SK-N-SH (cell line): ENCODE data around the gene UBAC2. TPM values are rescaled to one million over a fixed set of nuclear protein-coding genes. Genes with fewer than 3 reads are reported as not detected.

Experiments
- CTCF ChIA-PET: fragments of 300-600, 350-600 bp; formaldehyde crosslinking; extraction: SDS; loops from one replicate; lab custom pipeline; 2021; lab: Yijun Ruan, JAX
- POLR2A ChIA-PET: fragments of 350-600 bp; sonication (Branson Sonifier 250); formaldehyde crosslinking; extraction: SDS; loops from one replicate; lab custom pipeline; 2020; ENCODE audit warnings: antibody characterized with exemption, inconsistent platforms; lab: Yijun Ruan, JAX
- DNase-seq: peaks from one replicate; pipeline ENCODE4 v3.0.0; 2012
- H2AFZ ChIP-seq: fragments of 200-600 bp; sonication (generic); 2 replicates; pipeline ENCODE4 v1.8.1; 2016; ENCODE audit warnings: antibody characterized with exemption, mild to moderate bottlenecking, low read depth
- H3F3A ChIP-seq: fragments of 200-600 bp; sonication (generic); replicated peaks from 2 replicates; pipeline ENCODE3; 2016; ENCODE audit warnings: antibody characterized with exemption, mild to moderate bottlenecking; ENCODE audit not compliant: insufficient read depth
- H3K27ac ChIP-seq, 2 experiments: fragments of 200-500 bp in 1 of 2; fragments of 200-600 bp in 1 of 2; sonication (Bioruptor generic) in 1 of 2; sonication (generic), shearing (Covaris generic) in 1 of 2; 2 replicates each; pipeline versions ENCODE4 v1.5.1 to v1.6.1; 2014 to 2016; ENCODE audit warnings: low read depth in 2 of 2, inconsistent platforms in 1 of 2, low read length in 1 of 2, mild to moderate bottlenecking in 1 of 2, mixed read lengths in 1 of 2
- H3K27me3 ChIP-seq: fragments of 200-600 bp; sonication (generic), shearing (Covaris generic); 2 replicates; pipeline ENCODE4 v1.6.1; 2016; ENCODE audit warnings: mixed run types; ENCODE audit not compliant: insufficient read depth
- H3K36me3 ChIP-seq, 2 experiments: fragments of 200-500 bp in 1 of 2; fragments of 200-600 bp in 1 of 2; sonication (Bioruptor generic) in 1 of 2; sonication (generic) in 1 of 2; replicated peaks in 1 of 2; 2 replicates each; pipeline versions ENCODE3 to v1.5.1; 2014 to 2016; ENCODE audit warnings: low read length in 1 of 2, mild to moderate bottlenecking in 1 of 2; ENCODE audit not compliant: insufficient read depth in 2 of 2, control insufficient read depth in 1 of 2
- H3K4me1 ChIP-seq, 2 experiments: fragments of 200-500 bp in 1 of 2; fragments of 200-600 bp in 1 of 2; sonication (Bioruptor generic) in 1 of 2; sonication (generic), shearing (Covaris generic) in 1 of 2; 2 replicates each; pipeline versions ENCODE4 v1.5.1 to v1.6.1; 2014 to 2016; ENCODE audit warnings: low read depth in 1 of 2, low read length in 1 of 2, mixed run types in 1 of 2; ENCODE audit not compliant: insufficient read depth in 2 of 2, control insufficient read depth in 1 of 2
- H3K4me2 ChIP-seq: fragments of 200-600 bp; sonication (generic), shearing (Covaris generic); 2 replicates; pipeline ENCODE4 v1.6.1; 2017; ENCODE audit warnings: mixed run types
- H3K4me3 ChIP-seq, 2 experiments: fragments of 200-500 bp in 1 of 2; fragments of 200-600 bp in 1 of 2; sonication (Bioruptor generic) in 1 of 2; sonication (generic), shearing (Covaris generic) in 1 of 2; 2 replicates each; pipeline versions ENCODE4 v1.5.1 to v1.8.1; 2014 to 2016; ENCODE audit warnings: low read depth in 2 of 2, inconsistent platforms in 1 of 2, low read length in 1 of 2, mild to moderate bottlenecking in 1 of 2, mixed read lengths in 1 of 2, moderate library complexity in 1 of 2
- H3K79me2 ChIP-seq: fragments of 200-600 bp; sonication (generic); 2 replicates; pipeline ENCODE4 v1.8.1; 2017; ENCODE audit warnings: mild to moderate bottlenecking; ENCODE audit not compliant: insufficient read depth
- H3K9ac ChIP-seq: fragments of 200-600 bp; sonication (generic); 2 replicates; pipeline ENCODE4 v1.6.1; 2017; ENCODE audit warnings: mixed run types
- H3K9me2 ChIP-seq: fragments of 200-600 bp; sonication (generic); 2 replicates; pipeline ENCODE4 v1.6.1; 2017; ENCODE audit warnings: mixed run types
- H3K9me3 ChIP-seq: fragments of 200-600 bp; sonication (generic); 2 replicates; pipeline ENCODE4 v1.6.1; 2017; ENCODE audit warnings: mixed run types, mild to moderate bottlenecking, moderate library complexity
- H4K20me1 ChIP-seq: fragments of 200-600 bp; sonication (generic); 2 replicates; pipeline ENCODE4 v1.6.1; 2017; ENCODE audit warnings: mild to moderate bottlenecking, mixed run types; ENCODE audit not compliant: insufficient read depth
- CHD2 ChIP-seq: fragments of 150-350 bp; IDR thresholded peaks from 2 replicates; pipeline ENCODE4 v1.6.1; 2018; ENCODE audit warnings: low read length; ENCODE audit not compliant: partially characterized antibody
- ELF1 ChIP-seq: IDR thresholded peaks from 2 replicates; pipeline ENCODE4 v1.4.0; 2012
- FOXM1 ChIP-seq: IDR thresholded peaks from 2 replicates; pipeline ENCODE4 v1.4.0; 2012; ENCODE audit warnings: low read depth, mild to moderate bottlenecking
- GATA2 ChIP-seq: sonication (generic); formaldehyde crosslinking; IDR thresholded peaks from 2 replicates; pipeline ENCODE4 v1.5.0; 2020; ENCODE audit warnings: mild to moderate bottlenecking, missing genetic modification reagents
- NRF1 ChIP-seq: IDR thresholded peaks from 2 replicates; pipeline ENCODE4 v1.6.1; 2012; ENCODE audit warnings: low read depth, mild to moderate bottlenecking, low read length
- POLR2AphosphoS5 ChIP-seq: IDR thresholded peaks from 2 replicates; pipeline ENCODE4 v1.6.1; 2012; ENCODE audit warnings: low read depth, low read length
- RAD21 ChIP-seq: IDR thresholded peaks from 2 replicates; pipeline ENCODE4 v1.6.1; 2012; ENCODE audit warnings: mild to moderate bottlenecking, low read length
- RCOR1 ChIP-seq: fragments of 150-350 bp; IDR thresholded peaks from 2 replicates; pipeline ENCODE4 v1.6.1; 2017; ENCODE audit warnings: antibody characterized with exemption, low read length
- RFX5 ChIP-seq: IDR thresholded peaks from 2 replicates; pipeline ENCODE4 v1.6.1; 2012; ENCODE audit warnings: mild to moderate bottlenecking, improper control_type of control experiment, low read length
- RXRA ChIP-seq: IDR thresholded peaks from 2 replicates; pipeline ENCODE4 v1.4.0; 2012; ENCODE audit warnings: low read depth, mild to moderate bottlenecking, borderline replicate concordance
- SIN3A ChIP-seq: IDR thresholded peaks from 2 replicates; pipeline ENCODE4 v1.6.1; 2012; ENCODE audit warnings: low read depth, mild to moderate bottlenecking, low read length, moderate library complexity, borderline replicate concordance
- TAF1 ChIP-seq: IDR thresholded peaks from 2 replicates; pipeline ENCODE4 v1.6.1; 2012; ENCODE audit warnings: low read depth, mild to moderate bottlenecking, low read length, moderate library complexity, borderline replicate concordance
- TCF12 ChIP-seq: IDR thresholded peaks from 2 replicates; pipeline ENCODE4 v1.4.0; 2012
- WGBS: methylation state at CpG from one replicate; pipeline ENCODE4 v1.1.6; 2017; ENCODE audit warnings: low lambda C conversion rate; 5-methylcytosine and 5-hydroxymethylcytosine counted together
- polyA plus RNA-seq, 3 experiments: library from polyadenylated mRNA; depleted of rRNA; stranded (reverse); fragments of >200 nt; gene quantifications; 2 replicates each; pipeline ENCODE4 v1.2.3, GENCODE V29; 2012
- TF ChIP-seq, protein P1 (sequence below): fragments of 150-350 bp; IDR thresholded peaks from 2 replicates; pipeline ENCODE4 v1.6.1; 2017; ENCODE audit warnings: antibody characterized with exemption, low read length, low read depth, borderline replicate concordance
- TF ChIP-seq, protein P2 (sequence below): IDR thresholded peaks from 2 replicates; pipeline ENCODE4 v1.4.0; 2012; ENCODE audit warnings: low read depth, borderline replicate concordance
- TF ChIP-seq, protein P3 (sequence below): fragments of 200-600 bp; sonication (generic); IDR thresholded peaks from 2 replicates; pipeline ENCODE4 v1.6.1; 2017; ENCODE audit warnings: antibody characterized with exemption, mild to moderate bottlenecking, moderate library complexity

The UBAC2 gene
- polyA plus RNA-seq, 1 of the 3 experiments (the other 2 are of a cell fraction) = 79.0 TPM

DNA sequence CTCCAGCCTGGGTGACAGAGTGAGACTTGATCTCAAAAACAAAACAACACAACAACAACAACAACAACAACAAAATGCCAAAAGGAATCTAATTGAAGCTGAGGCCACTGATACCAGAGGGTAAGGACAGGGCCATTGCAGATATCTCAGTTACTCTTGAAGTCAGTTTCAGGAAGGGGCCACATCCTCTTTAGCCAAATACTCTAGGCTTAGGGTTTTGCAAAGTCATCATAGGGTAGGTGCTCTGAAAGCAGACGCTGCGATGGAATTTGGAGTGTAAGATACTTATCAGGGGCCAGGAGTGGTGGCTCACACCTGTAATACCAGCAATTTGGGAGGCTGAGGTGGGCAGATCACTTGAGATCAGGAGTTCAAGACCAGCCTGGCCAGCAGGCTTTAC, 46.6 kb upstream of the UBAC2 start:
- Histone ChIP-seq H3F3A (no peaks in the 10 kb centered on the region), H2AFZ (no peak overlapping the region), H3K9ac (no peak overlapping the region)
- 100% methylated on average over 2 of the region's 2 CpGs for WGBS
- TF ChIP-seq TAF1 (no peak), RXRA (no peak), POLR2AphosphoS5 (no peak), FOXM1 (no peak), CHD2 (no peak), RFX5 (no peak), ELF1 (no peak), TCF12 (no peak), SIN3A (no peak), RAD21 (no peak), RCOR1 (no peak), GATA2 (CRISPR knock-in tag) (no peak), NRF1 (no peak)
- TF ChIP-seq, protein P1, sequence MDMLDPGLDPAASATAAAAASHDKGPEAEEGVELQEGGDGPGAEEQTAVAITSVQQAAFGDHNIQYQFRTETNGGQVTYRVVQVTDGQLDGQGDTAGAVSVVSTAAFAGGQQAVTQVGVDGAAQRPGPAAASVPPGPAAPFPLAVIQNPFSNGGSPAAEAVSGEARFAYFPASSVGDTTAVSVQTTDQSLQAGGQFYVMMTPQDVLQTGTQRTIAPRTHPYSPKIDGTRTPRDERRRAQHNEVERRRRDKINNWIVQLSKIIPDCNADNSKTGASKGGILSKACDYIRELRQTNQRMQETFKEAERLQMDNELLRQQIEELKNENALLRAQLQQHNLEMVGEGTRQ = no peak
- TF ChIP-seq, protein P2, sequence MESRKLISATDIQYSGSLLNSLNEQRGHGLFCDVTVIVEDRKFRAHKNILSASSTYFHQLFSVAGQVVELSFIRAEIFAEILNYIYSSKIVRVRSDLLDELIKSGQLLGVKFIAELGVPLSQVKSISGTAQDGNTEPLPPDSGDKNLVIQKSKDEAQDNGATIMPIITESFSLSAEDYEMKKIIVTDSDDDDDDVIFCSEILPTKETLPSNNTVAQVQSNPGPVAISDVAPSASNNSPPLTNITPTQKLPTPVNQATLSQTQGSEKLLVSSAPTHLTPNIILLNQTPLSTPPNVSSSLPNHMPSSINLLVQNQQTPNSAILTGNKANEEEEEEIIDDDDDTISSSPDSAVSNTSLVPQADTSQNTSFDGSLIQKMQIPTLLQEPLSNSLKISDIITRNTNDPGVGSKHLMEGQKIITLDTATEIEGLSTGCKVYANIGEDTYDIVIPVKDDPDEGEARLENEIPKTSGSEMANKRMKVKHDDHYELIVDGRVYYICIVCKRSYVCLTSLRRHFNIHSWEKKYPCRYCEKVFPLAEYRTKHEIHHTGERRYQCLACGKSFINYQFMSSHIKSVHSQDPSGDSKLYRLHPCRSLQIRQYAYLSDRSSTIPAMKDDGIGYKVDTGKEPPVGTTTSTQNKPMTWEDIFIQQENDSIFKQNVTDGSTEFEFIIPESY = no peak
- TF ChIP-seq, protein P3, sequence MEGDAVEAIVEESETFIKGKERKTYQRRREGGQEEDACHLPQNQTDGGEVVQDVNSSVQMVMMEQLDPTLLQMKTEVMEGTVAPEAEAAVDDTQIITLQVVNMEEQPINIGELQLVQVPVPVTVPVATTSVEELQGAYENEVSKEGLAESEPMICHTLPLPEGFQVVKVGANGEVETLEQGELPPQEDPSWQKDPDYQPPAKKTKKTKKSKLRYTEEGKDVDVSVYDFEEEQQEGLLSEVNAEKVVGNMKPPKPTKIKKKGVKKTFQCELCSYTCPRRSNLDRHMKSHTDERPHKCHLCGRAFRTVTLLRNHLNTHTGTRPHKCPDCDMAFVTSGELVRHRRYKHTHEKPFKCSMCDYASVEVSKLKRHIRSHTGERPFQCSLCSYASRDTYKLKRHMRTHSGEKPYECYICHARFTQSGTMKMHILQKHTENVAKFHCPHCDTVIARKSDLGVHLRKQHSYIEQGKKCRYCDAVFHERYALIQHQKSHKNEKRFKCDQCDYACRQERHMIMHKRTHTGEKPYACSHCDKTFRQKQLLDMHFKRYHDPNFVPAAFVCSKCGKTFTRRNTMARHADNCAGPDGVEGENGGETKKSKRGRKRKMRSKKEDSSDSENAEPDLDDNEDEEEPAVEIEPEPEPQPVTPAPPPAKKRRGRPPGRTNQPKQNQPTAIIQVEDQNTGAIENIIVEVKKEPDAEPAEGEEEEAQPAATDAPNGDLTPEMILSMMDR = no peak
- TF ChIP-seq, all 33 proteins: peak for 0
- ChIA-PET CTCF (interaction anchor here (3.9 kb wide), 1 partner anchor 22 kb away, joined by 16 read pairs; no protein-coding TSS in a partner anchor), POLR2A (interaction anchor here (0.7 kb wide), 1 partner anchor 26 kb away, joined by 4 read pairs; no protein-coding TSS in a partner anchor)
- H3K36me3 ChIP-seq = no peaks in the 10 kb centered on the region
- no peak for DNase-seq
- H3K9me3 ChIP-seq = no peaks in the 10 kb centered on the region
- no peak overlapping the region for H3K4me3 ChIP-seq
- H3K9me2 ChIP-seq = no peaks in the 10 kb centered on the region
- peaks cover 4 to 6% of the 10 kb centered on the region in 2 experiments; a peak in 1 of 4 replicates for H3K4me1 ChIP-seq
- H3K4me2 ChIP-seq = no peak overlapping the region
- H4K20me1 ChIP-seq = no peaks in the 10 kb centered on the region
- H3K27ac ChIP-seq = no peak overlapping the region
- H3K27me3 ChIP-seq = no peaks in the 10 kb centered on the region; the same call in 1 of the 2 replicates
- no peaks in the 10 kb centered on the region for H3K79me2 ChIP-seq
